Neural progenitor cell (in vitro differentiated cells): ENCODE results near the gene GALNTL6. TPM values are rescaled to one million over a fixed set of nuclear protein-coding genes. Genes with fewer than 3 reads are reported as not detected.
A peak's percentile ranks its signal among the peaks of the same experiment; 100 is the strongest.

Source experiments
- DNase-seq: peaks from one replicate; pipeline ENCODE4 v3.0.0-alpha.2; 2016; ENCODE audit warnings: low spot score
- H2AFZ ChIP-seq: fragments of 200-600 bp; sonication (generic); replicated peaks from 2 replicates; pipeline ENCODE4 v1.6.1; 2016; ENCODE audit warnings: antibody characterized with exemption
- H3F3A ChIP-seq: fragments of 200-600 bp; sonication (generic); 2 replicates; pipeline ENCODE4 v1.6.1; 2016; ENCODE audit warnings: antibody characterized with exemption, low read depth
- H3K27ac ChIP-seq: fragments of 200-600 bp; sonication (generic); 2 replicates; pipeline ENCODE4 v1.5.1; 2016; ENCODE audit warnings: mild to moderate bottlenecking
- H3K27me3 ChIP-seq: fragments of 200-600 bp; sonication (generic); 2 replicates; pipeline ENCODE4 v1.6.1; 2016; ENCODE audit warnings: mild to moderate bottlenecking, moderate library complexity
- H3K36me3 ChIP-seq: fragments of 200-600 bp; sonication (generic); 2 replicates; pipeline ENCODE4 v1.5.1; 2016
- H3K4me1 ChIP-seq: fragments of 200-600 bp; sonication (generic); 2 replicates; pipeline ENCODE4 v1.6.1; 2016; ENCODE audit warnings: mixed run types
- H3K4me2 ChIP-seq: fragments of 200-600 bp; sonication (generic); 2 replicates; pipeline ENCODE4 v1.6.1; 2016
- H3K4me3 ChIP-seq: fragments of 200-600 bp; sonication (generic); 2 replicates; pipeline ENCODE4 v1.5.1; 2016
- H3K79me2 ChIP-seq: fragments of 200-600 bp; sonication (generic); 2 replicates; pipeline ENCODE4 v1.6.1; 2016; ENCODE audit warnings: low read depth
- H3K9ac ChIP-seq: fragments of 200-600 bp; sonication (generic); 2 replicates; pipeline ENCODE4 v1.6.1; 2016
- H3K9me3 ChIP-seq: fragments of 200-600 bp; sonication (generic); 2 replicates; pipeline ENCODE4 v1.5.1; 2016; ENCODE audit warnings: low read depth
- H4K20me1 ChIP-seq: fragments of 200-600 bp; sonication (generic); 2 replicates; pipeline ENCODE4 v1.6.1; 2016; ENCODE audit warnings: low read depth
- H3K27ac Mint-ChIP-seq: 3 replicates; pipeline ENCODE4 v1.8.0; 2021; ENCODE audit warnings: mixed read lengths
- H3K27me3 Mint-ChIP-seq: 2 replicates; pipeline ENCODE4 v1.8.0; 2022; ENCODE audit warnings: low read depth, mild to moderate bottlenecking, inconsistent platforms, moderate library complexity, mixed read lengths; ENCODE audit not compliant: insufficient read depth
- H3K36me3 Mint-ChIP-seq: 3 replicates; pipeline ENCODE4 v1.8.0; 2021; ENCODE audit warnings: mixed read lengths
- H3K4me1 Mint-ChIP-seq: 3 replicates; pipeline ENCODE4 v1.8.0; 2021; ENCODE audit warnings: mixed read lengths
- H3K4me3 Mint-ChIP-seq: 3 replicates; pipeline ENCODE4 v1.8.0; 2021; ENCODE audit warnings: mild to moderate bottlenecking, moderate library complexity, mixed read lengths
- H3K9me3 Mint-ChIP-seq: 3 replicates; pipeline ENCODE4 v1.8.0; 2020; ENCODE audit warnings: mixed read lengths
- CTCF ChIP-seq: fragments of 200-600 bp; sonication (generic); IDR thresholded peaks from 2 replicates; pipeline ENCODE4 v1.5.1; 2017; ENCODE audit warnings: antibody characterized with exemption, mild to moderate bottlenecking
- EZH2 ChIP-seq: fragments of 200-600 bp; sonication (generic); IDR thresholded peaks from 2 replicates; pipeline ENCODE4 v1.6.1; 2017; ENCODE audit warnings: antibody characterized with exemption, mild to moderate bottlenecking, moderate library complexity
- EZH2phosphoT487 ChIP-seq: fragments of 200-600 bp; sonication (generic); IDR thresholded peaks from 2 replicates; pipeline ENCODE4 v1.6.1; 2017; ENCODE audit warnings: antibody characterized with exemption
- total RNA-seq: library from RNA; depleted of rRNA; stranded (reverse); fragments of >200 nt; gene quantifications from 2 replicates; pipeline ENCODE4 v1.2.3, GENCODE V29; 2015; ENCODE audit warnings: low replicate concordance

Gene GALNTL6
- total RNA-seq, 1 donor from 2014 or later, result 0.15 TPM

GRCh38 chr4:172515266-172515879 lies 702.2 kb downstream of the GALNTL6 start:
- Histone ChIP-seq H2AFZ (no peak overlapping the region), H3K4me1 (no peaks in the 10 kb centered on the region), H4K20me1 (no peaks in the 10 kb centered on the region), H3K4me2 (no peak overlapping the region), H3K79me2 (no peaks in the 10 kb centered on the region), H3K27ac (no peak overlapping the region), H3K9ac (no peak overlapping the region), H3K9me3 (no peaks in the 10 kb centered on the region), H3K4me3 (no peak overlapping the region), H3F3A (no peaks in the 10 kb centered on the region), H3K36me3 (no peaks in the 10 kb centered on the region), H3K27me3 (no peaks in the 10 kb centered on the region)
- peak; percentile 38 for TF ChIP-seq CTCF
- TF ChIP-seq EZH2phosphoT487, result no peak
- no peak for TF ChIP-seq EZH2
- Mint-ChIP-seq H3K27me3 (no peaks in the 10 kb centered on the region), H3K36me3 (peaks cover 8% of the 10 kb centered on the region), H3K27ac (no peak overlapping the region), H3K4me3 (no peak overlapping the region), H3K4me1 (peaks cover 7% of the 10 kb centered on the region), H3K9me3 (peaks cover 24% of the 10 kb centered on the region)
- peak; percentile 72 for DNase-seq

- H3K4me1 ChIP-seq, result no peaks in the 10 kb centered on the region
- H4K20me1 ChIP-seq, result no peaks in the 10 kb centered on the region
- H3K79me2 ChIP-seq, result no peaks in the 10 kb centered on the region
- no peak for TF ChIP-seq EZH2
- TF ChIP-seq EZH2phosphoT487, result no peak
- no peak for TF ChIP-seq CTCF
- no peaks in the 10 kb centered on the region for H3F3A ChIP-seq
- no peaks in the 10 kb centered on the region for H3K36me3 ChIP-seq
- no peak overlapping the region for H3K9ac ChIP-seq
- Mint-ChIP-seq H3K4me3 (no peak overlapping the region), H3K27ac (no peak overlapping the region), H3K9me3 (peaks cover 22% of the 10 kb centered on the region), H3K27me3 (no peaks in the 10 kb centered on the region), H3K36me3 (peaks cover 8% of the 10 kb centered on the region), H3K4me1 (peaks cover 7% of the 10 kb centered on the region)
- H2AFZ ChIP-seq, result no peak overlapping the region
- no peak overlapping the region for H3K4me2 ChIP-seq
- H3K27me3 ChIP-seq, result no peaks in the 10 kb centered on the region
- no peak for DNase-seq
- no peak overlapping the region for H3K4me3 ChIP-seq
- H3K27ac ChIP-seq, result no peak overlapping the region
- no peaks in the 10 kb centered on the region for H3K9me3 ChIP-seq
These were observed 704.2 kb downstream of the GALNTL6 start for GRCh38 chr4:172517391-172517790.

GRCh38 chr4:172521248-172521647 lies 708.0 kb downstream of the GALNTL6 start:
- Histone ChIP-seq H2AFZ (no peak overlapping the region), H3K27me3 (no peaks in the 10 kb centered on the region), H3K36me3 (no peaks in the 10 kb centered on the region), H3K79me2 (no peaks in the 10 kb centered on the region), H3K4me2 (no peak overlapping the region), H3K9ac (no peak overlapping the region), H3K27ac (no peak overlapping the region), H3K9me3 (no peaks in the 10 kb centered on the region), H3F3A (no peaks in the 10 kb centered on the region), H3K4me3 (no peak overlapping the region), H4K20me1 (no peaks in the 10 kb centered on the region), H3K4me1 (no peaks in the 10 kb centered on the region)
- Mint-ChIP-seq H3K4me1 (no peaks in the 10 kb centered on the region), H3K9me3 (no peaks in the 10 kb centered on the region), H3K27ac (no peak overlapping the region), H3K27me3 (no peaks in the 10 kb centered on the region), H3K36me3 (no peaks in the 10 kb centered on the region), H3K4me3 (no peak overlapping the region)
- TF ChIP-seq CTCF (no peak), EZH2 (no peak), EZH2phosphoT487 (no peak)
- DNase-seq, result no peak
